Left ventricle myocardium superior (tissue), 1 donor: Measurements from ENCODE around the gene DOCK7. TPM values are rescaled to one million over a fixed set of nuclear protein-coding genes. Genes with fewer than 3 reads are reported as not detected.
A peak's percentile ranks its signal among the peaks of the same experiment; 100 is the strongest.
"Not testable (repeated sequence)": the region's sequence is repeated elsewhere in the genome, so short reads cannot be mapped to it uniquely, and the experiment has no call there.

Source experiments
- ATAC-seq: fragments of 200-7000 bp; cut with Tn5 transposase; one replicate; pipeline ENCODE4 v1.9.1; 2020; ENCODE audit warnings: mild to moderate bottlenecking, moderate library complexity
- DNase-seq: peaks from one replicate; pipeline ENCODE4 v3.0.0-alpha.2; 2020
- intact Hi-C: fragments of 100-400 bp; cut with micrococcal nuclease; formaldehyde crosslinking; loops from one replicate; pipeline ENCODE4 v1.11.0; 2022
- long read RNA-seq: library from polyadenylated mRNA; unstranded; transcript quantifications from one replicate; pipeline ENCODE4 v2.0.0, GENCODE V29; 2021
- total RNA-seq: library from RNA; stranded (reverse); fragmentation: NEBNext Ultra II Directional; extraction: Animal tissue kit (Norgen Biotek cat#: 25700); gene quantifications from one replicate; pipeline ENCODE4 v1.2.1, GENCODE V29; 2021
- donor health status: DM: no; HTN: yes; CAD: no; lungs with severe emphysema.

DOCK7 gene, protein sequence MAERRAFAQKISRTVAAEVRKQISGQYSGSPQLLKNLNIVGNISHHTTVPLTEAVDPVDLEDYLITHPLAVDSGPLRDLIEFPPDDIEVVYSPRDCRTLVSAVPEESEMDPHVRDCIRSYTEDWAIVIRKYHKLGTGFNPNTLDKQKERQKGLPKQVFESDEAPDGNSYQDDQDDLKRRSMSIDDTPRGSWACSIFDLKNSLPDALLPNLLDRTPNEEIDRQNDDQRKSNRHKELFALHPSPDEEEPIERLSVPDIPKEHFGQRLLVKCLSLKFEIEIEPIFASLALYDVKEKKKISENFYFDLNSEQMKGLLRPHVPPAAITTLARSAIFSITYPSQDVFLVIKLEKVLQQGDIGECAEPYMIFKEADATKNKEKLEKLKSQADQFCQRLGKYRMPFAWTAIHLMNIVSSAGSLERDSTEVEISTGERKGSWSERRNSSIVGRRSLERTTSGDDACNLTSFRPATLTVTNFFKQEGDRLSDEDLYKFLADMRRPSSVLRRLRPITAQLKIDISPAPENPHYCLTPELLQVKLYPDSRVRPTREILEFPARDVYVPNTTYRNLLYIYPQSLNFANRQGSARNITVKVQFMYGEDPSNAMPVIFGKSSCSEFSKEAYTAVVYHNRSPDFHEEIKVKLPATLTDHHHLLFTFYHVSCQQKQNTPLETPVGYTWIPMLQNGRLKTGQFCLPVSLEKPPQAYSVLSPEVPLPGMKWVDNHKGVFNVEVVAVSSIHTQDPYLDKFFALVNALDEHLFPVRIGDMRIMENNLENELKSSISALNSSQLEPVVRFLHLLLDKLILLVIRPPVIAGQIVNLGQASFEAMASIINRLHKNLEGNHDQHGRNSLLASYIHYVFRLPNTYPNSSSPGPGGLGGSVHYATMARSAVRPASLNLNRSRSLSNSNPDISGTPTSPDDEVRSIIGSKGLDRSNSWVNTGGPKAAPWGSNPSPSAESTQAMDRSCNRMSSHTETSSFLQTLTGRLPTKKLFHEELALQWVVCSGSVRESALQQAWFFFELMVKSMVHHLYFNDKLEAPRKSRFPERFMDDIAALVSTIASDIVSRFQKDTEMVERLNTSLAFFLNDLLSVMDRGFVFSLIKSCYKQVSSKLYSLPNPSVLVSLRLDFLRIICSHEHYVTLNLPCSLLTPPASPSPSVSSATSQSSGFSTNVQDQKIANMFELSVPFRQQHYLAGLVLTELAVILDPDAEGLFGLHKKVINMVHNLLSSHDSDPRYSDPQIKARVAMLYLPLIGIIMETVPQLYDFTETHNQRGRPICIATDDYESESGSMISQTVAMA (N-terminal part only)
- 9.4 TPM for total RNA-seq
- long read RNA-seq, partial matches to known transcripts, result 0 of 2 reads
- long read RNA-seq, other reads (novel, unspliced or antisense), result 1 of 2 reads

DNA sequence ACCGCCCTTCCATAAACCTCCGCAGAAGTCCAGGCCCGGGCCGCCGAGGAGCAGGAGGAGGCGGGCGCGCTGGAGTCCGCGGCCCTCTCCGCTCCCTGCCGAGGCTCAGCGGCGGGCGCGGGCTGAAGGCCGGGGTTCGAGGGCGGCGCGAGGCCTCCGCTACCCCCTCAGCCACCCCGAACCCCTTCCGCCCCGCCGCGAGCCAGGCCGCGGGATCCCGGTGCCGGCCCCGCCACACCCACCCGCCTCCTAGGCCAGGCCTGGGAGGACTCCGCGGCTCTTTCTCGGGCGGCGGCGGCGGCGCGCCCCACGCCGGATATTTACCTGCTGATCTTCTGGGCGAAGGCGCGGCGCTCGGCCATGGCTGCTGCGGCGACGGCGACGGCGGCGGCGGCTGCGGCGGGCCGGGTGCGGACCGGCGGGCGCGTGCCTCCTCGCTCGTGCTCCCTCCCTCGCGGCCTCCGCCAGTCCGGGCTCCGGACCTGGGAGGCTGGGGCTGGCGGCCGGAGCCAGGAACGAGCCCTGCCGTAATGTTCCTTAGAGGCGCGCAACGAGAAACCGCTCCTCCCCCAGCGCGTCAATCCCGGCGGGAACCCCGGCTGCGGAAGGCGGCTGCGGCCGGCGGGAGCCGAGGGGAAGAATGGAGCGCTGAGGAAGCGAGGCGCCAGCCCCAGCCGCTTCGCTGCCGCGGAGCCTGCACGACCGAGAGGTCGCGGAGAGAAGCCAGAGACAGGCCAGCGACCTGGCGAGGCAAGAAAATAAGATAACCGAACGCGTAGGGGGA lies at the start of gene DOCK7:
Gene DOCK7, minus strand, starts transcription at position 484 of the 784 bp plus-strand sequence. Its CDS starts 122 bp downstream, at position 362.
- ATAC-seq, result peak; percentile 94
- intact Hi-C loops, result no loop called here
- peak; percentile 86 for DNase-seq

DNA sequence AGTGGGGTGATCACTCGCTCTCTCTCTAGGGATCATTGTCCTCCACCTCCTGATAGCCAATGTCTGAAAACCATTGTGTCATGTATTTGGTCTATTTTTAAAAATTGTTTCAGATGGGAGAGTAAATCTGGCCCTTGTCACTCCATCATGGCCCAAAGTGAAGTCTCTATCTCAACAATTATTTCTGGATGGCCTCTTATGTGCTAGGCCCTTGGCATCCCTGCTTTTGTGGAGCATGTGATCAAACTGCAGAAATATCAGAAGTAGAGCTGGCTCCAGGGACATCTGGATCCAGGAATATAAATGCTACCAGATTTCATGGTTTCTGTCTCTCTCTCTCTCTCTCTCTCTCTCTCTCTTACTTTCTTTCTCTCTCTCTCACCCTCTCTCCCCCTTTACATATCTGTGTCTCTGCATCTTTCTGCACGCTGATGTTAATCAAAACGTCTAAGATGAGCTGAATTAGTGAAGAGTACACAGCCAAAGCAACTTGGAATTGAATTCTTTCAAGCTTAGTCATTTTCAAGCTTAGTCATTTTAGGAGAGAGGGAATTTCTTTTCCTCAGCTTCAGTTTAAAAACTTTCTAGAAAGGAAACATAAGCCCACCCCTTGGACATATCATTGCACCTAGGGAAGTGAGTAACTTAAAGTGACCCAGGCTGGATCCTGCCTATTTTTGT lies 47.4 kb upstream of the DOCK7 start:
- ATAC-seq (peak; percentile 78), DNase-seq (no peak)
- intact Hi-C loops, result no loop called here

DNA sequence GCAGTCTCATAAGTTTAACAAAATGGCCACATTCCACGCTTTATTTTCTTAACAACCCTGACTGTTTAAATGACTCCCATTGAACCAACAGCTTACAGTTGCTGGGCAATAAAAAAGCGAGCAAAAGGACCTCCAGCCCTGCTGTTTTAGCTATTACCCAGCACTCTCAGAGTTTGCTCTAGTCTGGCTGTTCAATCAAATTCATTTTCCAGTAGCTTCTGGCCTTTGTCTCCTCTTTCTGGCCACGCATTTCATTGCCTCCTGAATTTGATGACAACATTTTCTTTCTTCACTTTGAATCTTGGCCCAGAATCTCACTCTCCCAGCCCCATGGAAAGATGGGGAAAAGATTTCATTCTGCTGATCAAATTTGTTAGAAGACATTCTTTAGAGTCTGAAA lies 44.1 kb upstream of the DOCK7 start:
- DNase-seq, result no peak
- intact Hi-C loops, result no loop called here
- no peak for ATAC-seq

DNA sequence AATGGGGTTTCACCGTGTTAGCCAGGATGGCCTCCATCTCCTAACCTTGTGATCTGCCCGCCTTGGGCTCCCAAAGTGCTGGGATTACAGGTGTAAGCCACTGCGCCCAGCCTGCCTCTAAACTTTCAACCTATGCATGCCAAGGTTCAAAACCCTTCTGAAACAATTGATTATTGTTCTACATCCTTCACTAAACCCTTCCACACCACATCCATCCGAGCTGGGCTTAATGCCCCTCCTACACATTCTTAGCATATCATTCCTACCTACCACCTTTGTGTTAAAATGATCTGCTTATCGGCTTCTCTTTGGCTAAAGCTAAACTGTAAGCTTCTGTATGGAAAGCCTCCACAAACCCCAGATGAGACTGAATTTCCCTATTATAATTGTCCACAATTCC lies 40.8 kb upstream of the DOCK7 start:
- intact Hi-C loops, result no loop called here
- ATAC-seq, result no peak

DNA sequence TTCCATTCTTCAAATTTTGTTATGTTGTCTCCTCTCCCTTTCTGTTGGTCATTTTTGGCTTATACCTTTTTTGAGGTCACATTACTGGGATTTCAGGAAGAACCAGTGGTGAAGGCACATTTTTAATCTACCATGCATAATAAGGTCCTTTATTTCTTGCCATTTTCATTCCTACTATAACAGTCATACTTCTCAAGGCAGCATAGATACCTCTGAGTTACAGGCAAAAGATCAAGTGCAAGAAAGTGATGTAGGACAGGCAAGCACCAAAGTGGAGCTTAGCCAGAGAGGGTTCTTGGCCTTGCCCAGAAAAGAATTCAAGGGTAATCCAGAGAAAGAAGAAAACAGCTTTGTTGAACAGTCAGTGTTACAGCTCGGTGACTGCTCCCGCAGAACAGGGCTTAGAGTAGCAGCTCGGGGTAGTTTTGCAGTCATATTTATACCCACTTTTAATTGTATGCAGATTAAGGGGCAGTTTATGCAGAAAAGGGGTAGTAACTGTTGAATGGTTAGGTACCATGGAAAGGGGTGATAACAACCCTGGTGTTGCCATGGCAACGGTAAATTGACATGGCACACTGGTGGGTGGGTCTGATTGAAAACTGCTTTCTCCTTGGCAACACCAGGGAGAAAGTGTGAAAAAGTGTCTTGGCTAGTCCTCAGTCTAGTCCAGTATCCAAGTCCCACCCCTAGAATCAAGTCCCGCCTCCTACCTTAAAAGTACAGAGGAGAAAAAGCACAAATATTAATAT lies 39.6 kb upstream of the DOCK7 start:
- intact Hi-C loops, result no loop called here
- ATAC-seq (no peak), DNase-seq (no peak)

More for the DNA sequence above, 40.8 kb upstream of the DOCK7 start:
- DNase-seq, result no peak

DNA sequence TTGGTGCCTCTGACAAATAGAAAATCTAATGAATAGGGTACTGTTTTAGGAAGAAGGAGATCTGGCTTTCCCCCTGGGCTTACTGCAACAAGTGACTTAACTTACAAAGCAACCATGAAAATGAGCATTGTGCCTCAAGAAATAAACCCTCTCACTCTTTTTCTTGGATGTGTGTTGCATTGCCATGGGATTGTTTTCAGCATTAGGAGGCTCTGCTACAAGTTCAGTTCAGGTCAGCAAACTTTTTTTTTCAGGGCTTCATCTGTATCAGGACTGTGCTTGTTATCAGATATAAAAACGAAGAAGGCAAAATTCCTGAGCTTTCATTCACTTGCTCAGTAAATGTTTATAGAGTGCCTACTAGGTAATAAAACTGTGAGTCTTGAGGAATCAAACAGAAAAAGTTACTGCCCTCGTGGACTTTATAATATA lies 37.8 kb upstream of the DOCK7 start:
- no peak for DNase-seq
- intact Hi-C loops, result no loop called here
- ATAC-seq, result no peak

DNA sequence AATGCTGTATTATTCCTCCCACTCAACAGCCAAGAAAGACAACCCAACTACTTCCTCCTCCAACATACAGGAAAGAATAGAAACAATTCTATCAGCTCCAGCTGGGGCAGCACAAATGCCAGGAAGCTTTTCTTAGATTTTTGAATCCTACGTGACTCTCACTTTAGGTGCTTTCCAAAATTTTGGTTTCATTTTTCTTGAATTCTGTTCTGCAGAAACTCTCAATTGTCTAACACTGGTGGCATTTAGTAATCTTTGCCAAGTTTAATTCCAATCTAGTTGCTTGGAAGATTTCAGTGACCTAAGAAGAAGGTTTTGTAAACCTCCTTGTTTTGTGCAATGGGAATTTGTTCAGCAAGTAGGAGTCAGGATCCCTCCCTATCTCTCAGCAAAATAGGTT lies 37.1 kb upstream of the DOCK7 start:
- peak; percentile 36 for ATAC-seq
- intact Hi-C loops, result no loop called here
- no peak for DNase-seq

DNA sequence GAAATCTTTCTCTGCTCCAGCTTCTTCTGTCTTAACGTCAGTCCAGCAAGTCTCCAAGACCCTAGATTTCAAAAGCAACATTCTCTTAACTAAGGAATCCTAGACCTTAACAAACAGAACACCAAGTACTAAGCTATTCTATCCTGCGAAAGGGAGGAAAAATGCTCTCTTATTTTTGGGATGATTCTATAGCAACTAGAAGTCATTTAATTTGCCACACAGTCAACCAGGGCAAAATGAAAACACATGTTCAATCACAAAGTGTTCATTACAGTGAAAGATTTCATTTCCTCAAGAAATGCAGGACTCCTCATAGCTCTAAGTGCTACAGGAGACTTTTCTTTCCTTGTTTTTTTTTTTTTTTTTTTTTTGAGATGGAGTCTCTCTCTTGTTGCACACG lies 36.2 kb upstream of the DOCK7 start:
- DNase-seq (no peak), ATAC-seq (no peak)
- intact Hi-C loops, result no loop called here

DNA sequence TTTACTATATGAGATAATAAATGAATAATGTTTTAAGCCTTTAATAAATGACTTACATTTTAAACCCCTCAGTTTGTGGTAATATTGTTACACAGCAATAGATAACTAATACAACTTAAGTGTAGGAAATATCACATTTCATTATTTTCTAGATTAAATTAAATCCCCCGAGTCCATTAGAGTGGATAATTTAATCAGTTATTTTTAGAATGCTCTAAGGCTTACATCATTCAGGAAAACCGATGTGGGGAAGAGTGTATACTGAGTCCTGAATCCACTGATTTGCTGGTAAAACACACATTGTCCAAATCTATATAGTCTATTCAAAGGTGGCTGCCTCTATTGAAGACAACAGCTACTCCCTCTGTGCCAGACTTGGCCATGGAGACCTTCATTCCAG lies 35.7 kb upstream of the DOCK7 start:
- intact Hi-C loops, result no loop called here
- no peak for ATAC-seq
- no peak for DNase-seq

DNA sequence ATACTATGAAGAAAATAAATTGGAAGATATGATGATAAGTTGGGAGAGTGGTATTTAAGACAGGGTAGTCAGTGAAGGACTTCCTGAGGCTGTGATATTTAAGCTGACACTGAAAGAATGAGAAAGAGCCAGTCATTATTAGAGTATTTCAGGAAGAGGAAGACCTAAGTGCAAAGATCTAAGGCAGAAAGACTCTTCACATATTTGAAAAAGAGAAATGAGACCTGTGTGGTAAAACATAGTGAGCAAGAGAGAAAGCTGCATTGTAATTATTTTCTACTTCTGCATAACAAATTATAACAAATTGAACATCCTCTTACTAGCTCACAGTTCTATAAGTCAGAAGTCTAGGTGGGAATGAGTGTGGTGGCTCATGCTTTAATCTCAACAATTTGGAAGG lies 34.6 kb upstream of the DOCK7 start:
- DNase-seq (no peak), ATAC-seq (peak; percentile 24)
- intact Hi-C loops, result no loop called here

DNA sequence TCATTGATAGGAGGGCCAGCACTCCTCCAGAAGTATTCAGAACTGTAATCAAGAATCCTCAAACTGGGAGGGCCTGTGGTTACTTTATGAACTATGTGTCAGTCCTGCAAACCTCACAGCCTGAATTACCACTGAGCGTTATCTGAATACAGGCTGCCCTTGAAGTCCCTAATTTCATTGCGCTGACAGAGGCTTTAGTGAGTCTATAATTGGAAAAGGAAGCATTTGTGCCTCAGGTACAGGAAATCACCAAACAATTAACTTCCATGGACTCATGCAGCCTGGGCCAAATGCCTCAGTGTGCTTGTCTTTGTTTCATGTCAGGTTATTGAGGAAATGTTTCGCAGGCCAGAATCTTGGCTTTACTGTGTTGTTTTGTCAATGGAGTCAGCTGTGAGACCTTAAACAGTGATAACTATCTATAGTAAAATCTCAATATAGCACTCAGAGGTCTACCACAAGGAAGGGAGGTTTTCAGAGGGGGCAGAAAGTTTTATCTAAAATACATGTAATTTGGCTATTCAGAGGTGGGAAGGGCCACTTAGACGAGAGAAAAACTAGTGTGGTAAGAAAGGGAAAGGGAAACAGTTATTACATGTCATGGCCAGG lies 32.9 kb upstream of the DOCK7 start:
- DNase-seq (no peak), ATAC-seq (peak; percentile 43)
- intact Hi-C loops, result no loop called here

DNA sequence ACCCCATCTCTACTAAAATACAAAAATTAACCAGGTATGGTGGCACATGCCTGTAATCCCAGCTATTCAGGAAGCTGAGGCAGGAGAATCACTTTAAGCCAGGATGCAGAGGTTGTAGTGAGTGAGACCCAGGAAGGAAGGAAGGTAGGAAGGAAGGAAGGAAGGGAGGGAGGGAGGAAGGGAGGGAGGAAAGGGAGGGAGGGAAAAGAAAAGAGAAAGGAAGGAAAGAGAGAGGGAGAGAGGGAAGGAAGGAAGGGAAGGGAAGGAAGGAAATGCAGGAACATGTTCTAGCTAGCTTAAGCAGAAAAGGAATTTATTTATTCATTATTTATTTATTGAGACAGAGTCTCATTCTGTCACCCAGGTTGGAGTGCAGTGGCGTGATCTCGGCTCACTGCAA lies 30.2 kb upstream of the DOCK7 start:
- DNase-seq, intact Hi-C loops, ATAC-seq: not testable (repeated sequence)

DNA sequence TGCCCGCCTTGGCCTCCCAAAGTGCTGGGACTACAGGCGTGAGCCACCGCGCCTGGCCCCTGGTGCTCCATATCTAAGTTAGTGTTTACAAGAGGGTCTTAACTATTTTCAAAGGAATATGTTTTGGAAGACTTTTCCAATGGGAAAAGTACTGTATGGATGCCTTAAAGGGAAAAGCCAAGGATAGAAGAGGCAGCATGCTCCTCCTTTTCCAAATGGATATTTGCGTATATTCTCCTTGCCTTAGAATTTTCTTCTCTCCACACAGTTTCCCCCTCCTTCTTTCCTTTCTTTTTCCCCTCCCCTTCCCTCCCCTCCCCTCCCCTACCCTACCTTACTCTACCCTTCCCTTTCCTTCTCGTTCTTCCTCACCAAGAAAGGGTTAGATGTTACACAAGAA lies 29.3 kb upstream of the DOCK7 start:
- DNase-seq (no peak), ATAC-seq (no peak)
- intact Hi-C loops, result no loop called here

DNA sequence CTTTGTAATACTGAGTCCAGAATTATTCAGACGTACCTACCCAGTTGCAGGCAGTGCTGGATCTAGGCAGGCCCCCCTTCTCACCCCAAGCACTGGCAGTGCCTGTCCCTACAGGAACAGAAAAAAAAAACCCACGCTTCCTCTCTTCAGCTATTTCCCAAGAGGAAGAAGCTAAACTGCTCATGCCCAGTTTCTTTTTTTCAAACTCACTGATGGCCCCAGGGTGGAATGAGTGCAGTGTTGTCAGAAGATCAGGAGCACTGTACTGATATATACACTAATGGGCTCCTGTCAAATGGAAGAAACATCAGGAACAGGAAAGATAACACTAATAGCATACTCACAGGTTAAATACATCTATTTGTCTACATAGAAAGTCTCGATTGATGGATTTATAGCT lies 28.2 kb upstream of the DOCK7 start:
- ATAC-seq (peak; percentile 34), DNase-seq (no peak)
- intact Hi-C loops, result no loop called here

DNA sequence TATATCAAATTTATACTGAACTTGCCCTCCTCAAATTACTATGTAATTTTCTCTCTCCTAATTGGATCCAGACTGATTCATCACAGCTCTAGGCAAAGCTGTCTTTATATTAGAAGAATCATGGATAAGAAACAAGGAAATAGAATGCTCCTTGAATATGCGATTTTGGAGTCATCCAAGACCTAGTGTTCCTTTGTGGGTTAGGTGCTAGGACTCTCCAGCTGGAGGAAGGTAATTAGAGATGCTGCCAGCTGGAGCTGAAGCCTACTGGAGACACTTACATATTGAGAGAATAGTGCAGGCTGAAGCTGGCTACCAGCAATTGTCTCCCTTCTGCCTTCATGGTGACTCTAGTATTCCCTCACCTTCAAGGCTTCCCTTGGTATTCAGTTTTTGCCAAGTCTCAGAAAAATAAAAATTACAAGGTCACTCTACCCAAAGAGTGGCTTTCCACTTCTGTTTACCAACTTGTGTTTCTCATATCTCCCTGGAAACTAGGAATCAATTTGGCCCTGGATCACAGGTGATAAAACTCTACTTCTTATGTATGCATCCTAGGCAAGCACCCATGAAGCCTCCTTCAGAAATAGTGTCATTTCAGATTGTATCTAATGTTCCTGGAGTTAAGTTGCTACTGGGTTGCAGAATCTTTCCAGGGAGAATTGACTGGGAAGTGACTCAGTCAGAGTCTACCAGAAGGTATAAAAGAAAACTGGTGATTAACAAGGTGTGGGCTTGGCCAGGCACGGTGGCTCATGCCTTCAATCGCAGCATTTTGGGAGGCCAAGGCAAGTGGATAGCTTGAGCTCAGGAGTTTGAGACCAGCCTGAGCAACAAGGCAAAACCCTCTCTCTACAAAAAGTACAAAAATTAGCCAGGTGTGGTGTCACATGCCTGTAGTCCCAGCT lies 24.4 kb upstream of the DOCK7 start:
- ATAC-seq, result no peak
- intact Hi-C loops, result no loop called here
- no peak for DNase-seq

DNA sequence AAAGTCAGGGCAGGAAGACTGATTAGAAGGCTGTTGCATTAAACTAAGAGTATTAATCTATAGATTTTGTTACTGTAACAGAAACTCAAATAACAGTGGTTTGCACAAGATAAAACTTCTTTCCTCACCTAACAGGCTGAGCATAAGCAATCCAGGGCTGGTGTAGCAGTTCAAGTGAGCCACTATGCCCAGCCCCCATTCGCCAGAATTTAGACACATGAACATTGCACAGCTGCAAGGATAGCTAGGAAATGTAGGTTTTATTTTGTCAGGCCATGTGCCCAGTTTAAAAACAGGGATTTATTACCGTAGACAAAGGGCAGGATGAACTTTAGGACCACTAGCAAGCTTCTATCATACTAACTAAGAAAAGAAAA lies 19.5 kb upstream of the DOCK7 start:
- DNase-seq, result no peak
- ATAC-seq, result no peak
- intact Hi-C loops, result no loop called here
